Skeletal muscle tissue (tissue), 4 donors: ENCODE measurements around the gene MAP3K9. TPM values are rescaled to one million over a fixed set of nuclear protein-coding genes. Genes with fewer than 3 reads are reported as not detected.
"Not testable (repeated sequence)": the region's sequence is repeated elsewhere in the genome, so short reads cannot be mapped to it uniquely, and the experiment has no call there.

Source experiments
- H3K27ac ChIP-seq: one replicate; pipeline ENCODE4 v1.7.0; 2013; ENCODE audit warnings: mild to moderate bottlenecking, low read depth, low read length, inconsistent platforms
- H3K27me3 ChIP-seq, 3 donors: one replicate each; pipeline ENCODE4 v1.7.0; 2013; ENCODE audit warnings: low read length in 3 of 3; ENCODE audit not compliant: control insufficient read depth in 3 of 3, insufficient read depth in 3 of 3
- H3K36me3 ChIP-seq, 3 donors: one replicate each; pipeline ENCODE4 v1.7.0; 2013; ENCODE audit warnings: low read length in 3 of 3; ENCODE audit not compliant: control insufficient read depth in 3 of 3, insufficient read depth in 3 of 3
- H3K4me1 ChIP-seq, 3 donors: one replicate each; pipeline ENCODE4 v1.7.0; 2013; ENCODE audit warnings: low read length in 3 of 3, mild to moderate bottlenecking in 3 of 3; ENCODE audit not compliant: control insufficient read depth in 3 of 3, insufficient read depth in 3 of 3
- H3K4me3 ChIP-seq, 3 donors: one replicate each; pipeline ENCODE4 v1.7.0; 2013; ENCODE audit warnings: low read length in 3 of 3
- H3K9ac ChIP-seq, 3 donors: one replicate each; pipeline ENCODE4 v1.7.0; 2013; ENCODE audit warnings: low read length in 3 of 3, mild to moderate bottlenecking in 3 of 3, moderate library complexity in 2 of 3, low read depth in 1 of 3
- H3K9me3 ChIP-seq, 3 donors: one replicate each; pipeline ENCODE4 v1.7.0; 2013; ENCODE audit warnings: low read length in 3 of 3; ENCODE audit not compliant: control insufficient read depth in 3 of 3
- total RNA-seq: library from RNA; depleted of rRNA; stranded (reverse); fragments of >200 nt; gene quantifications from one replicate; pipeline ENCODE4 v1.2.3, GENCODE V29; 2014
- donor health status: Osteomylitis.

MAP3K9 gene
- under 0.01 TPM for total RNA-seq

DNA sequence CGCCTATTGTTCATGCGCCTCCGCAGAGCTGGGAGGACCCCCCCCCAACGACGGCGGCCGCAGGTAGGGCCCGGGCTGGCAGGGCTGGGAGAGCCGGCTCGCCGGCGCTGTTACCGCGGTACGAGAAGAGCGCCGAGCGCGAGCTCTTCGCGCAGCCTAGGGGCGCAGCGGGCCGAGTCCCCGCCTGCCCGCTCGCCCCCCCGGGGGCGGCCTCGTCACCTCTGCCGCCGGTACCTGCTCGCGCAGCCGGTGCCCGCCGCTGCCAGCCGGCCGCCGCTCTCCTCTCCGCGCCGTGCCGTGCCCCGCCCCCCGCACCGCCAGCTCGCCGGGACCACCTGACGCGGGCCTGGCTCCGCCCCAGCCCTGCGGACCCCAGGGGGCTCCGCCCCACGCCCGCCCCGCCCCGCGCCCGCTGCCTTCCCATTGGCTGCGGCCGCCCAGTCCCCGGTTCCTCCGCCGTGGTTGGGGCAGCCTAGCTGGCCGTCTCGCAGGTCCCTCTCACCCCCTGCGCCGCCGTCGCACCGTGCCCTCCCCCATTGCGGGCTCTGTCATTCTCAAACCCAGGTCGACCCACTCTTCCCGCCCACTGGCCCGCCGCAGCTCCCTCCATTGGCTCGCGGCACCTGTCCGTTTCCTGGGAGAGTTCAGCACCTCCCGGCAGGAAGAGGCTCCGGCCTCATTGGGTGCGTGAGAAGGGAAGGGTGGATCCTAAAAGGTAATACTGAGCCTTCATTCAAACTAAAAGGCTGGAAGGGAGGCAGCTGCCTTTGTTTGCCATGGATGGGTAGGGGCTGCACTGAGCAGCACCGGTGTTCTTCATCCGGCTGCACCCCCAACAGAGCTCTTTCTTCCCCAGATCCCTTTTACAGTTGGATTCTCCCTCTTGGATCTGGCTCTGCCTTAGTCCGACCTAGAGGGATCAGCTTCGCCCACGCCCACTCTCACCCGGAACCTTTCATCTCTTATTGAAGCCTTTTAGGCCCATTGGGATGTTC is at the start of gene MAP3K9:
MAP3K9 (minus strand) TSS at position 289 of the 995 bp plus-strand sequence. CDS start 342 bp downstream, outside the sequence.
- Histone ChIP-seq H3K4me3 (peak within 1 kb of the TSS; percentile 67 to 76 (median 69)), H3K9me3 (no peaks in the 10 kb centered on the region), H3K9ac (peak within 1 kb of the TSS in 2 of 3 donors; percentile 62 to 74), H3K4me1 (peaks cover 2 to 12% (median 9%) of the 10 kb centered on the region in 3 donors), H3K27ac (peak within 1 kb of the TSS; percentile 19), H3K36me3 (no peaks in the 10 kb centered on the region), H3K27me3 (peaks cover 0 to 3% (median 0%) of the 10 kb centered on the region in 3 donors)

DNA sequence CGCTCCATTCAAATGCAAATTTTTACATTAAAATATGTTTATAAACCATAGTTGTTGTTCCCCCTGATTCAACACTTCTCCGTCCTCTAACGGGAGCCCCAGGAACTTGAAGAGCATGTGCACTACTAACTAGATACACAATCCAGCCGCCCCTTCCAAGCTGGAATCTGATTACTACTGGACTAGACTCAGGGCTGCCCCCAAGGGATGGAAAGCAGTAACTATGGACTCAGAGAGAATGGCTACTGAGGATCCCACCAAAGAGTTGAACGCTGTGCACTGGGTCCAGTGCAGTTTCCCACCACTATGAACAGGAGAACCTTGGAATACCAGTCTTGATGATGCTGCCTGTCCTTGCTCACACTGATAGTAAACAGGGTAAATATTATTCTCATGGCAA is 49.3 kb upstream of the MAP3K9 start:
- H3K4me1 ChIP-seq = no peaks in the 10 kb centered on the region
- no peak overlapping the region for H3K27ac ChIP-seq
- no peaks in the 10 kb centered on the region for H3K36me3 ChIP-seq
- H3K4me3 ChIP-seq = no peak overlapping the region
- no peaks in the 10 kb centered on the region for H3K27me3 ChIP-seq
- no peak overlapping the region for H3K9ac ChIP-seq
- no peaks in the 10 kb centered on the region for H3K9me3 ChIP-seq

DNA sequence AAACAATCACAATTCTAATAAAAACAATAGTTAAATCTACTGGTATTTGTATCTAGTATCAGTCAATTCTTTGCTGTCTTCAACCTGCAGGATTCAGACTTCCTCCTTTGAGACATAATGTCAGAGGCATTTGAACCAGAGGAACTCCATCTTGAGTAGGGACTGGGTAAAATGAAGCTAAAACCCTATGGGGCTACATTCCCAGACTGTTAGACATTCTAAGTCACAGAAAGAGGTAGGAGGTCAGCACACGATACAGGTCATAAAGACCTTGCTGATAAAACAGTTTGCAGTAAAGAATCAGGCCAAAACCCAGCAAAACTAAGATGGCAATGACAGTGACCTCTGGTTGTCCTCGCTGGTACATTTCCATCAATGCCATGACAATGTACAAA is 48.2 kb upstream of the MAP3K9 start:
- H3K27ac ChIP-seq = no peak overlapping the region
- H3K27me3 ChIP-seq = no peaks in the 10 kb centered on the region
- no peak overlapping the region for H3K9ac ChIP-seq
- H3K4me3 ChIP-seq = no peak overlapping the region
- H3K36me3 ChIP-seq = no peaks in the 10 kb centered on the region
- H3K4me1 ChIP-seq = no peaks in the 10 kb centered on the region
- H3K9me3 ChIP-seq = no peaks in the 10 kb centered on the region

DNA sequence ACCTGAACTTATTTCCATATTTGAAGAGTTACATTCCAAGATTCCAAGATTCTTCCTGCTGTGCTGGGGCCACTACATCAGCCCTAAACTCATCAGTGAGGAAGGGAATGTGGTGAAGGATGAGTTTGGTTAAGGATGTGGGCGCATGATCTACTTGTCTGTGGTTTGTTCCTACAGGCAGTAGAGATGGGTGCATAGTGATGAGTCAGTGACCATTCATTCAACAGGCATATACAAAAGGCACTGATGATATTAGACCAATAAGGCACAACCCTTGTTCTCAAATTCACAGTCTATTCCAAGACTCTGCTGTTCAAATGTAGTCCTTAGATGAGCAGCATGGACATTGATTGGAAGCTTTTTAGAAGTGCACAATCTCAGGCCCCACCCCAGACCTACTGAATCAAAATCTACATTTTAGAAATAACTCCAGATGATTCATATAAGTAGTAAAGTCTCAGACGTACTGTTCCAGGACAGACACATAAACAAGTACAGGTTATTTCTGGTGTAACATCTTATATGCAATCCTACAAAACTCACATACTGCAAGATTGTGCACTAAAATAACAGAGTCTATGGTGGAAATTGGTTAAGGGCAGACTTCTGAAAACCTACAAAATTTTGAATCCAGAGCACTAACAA is 47.7 kb upstream of the MAP3K9 start:
- Histone ChIP-seq H3K4me3 (no peak overlapping the region), H3K4me1 (no peaks in the 10 kb centered on the region), H3K27me3 (no peaks in the 10 kb centered on the region), H3K9me3 (no peaks in the 10 kb centered on the region), H3K36me3 (no peaks in the 10 kb centered on the region), H3K27ac (no peak overlapping the region), H3K9ac (no peak overlapping the region)

DNA sequence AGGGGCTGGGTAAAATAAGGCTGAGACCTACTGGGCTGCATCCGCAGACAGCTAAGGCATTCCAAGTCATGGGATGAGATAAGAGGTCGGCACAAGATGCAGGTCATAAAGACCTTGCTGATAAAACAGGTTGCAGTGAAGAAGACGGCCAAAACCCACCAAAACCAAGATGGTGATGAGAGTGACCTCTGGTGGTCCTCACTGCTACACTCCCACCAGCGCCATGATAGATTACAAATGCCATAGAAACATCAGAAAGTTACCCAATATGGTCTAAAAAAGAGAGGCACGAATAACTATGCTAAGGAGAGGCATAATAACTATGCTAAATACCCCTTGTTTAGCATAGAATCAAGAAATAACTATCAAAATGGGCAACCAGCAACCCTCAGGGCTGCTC is 46.2 kb upstream of the MAP3K9 start:
- no peaks in the 10 kb centered on the region for H3K36me3 ChIP-seq
- H3K9ac ChIP-seq = no peak overlapping the region
- H3K4me1 ChIP-seq = no peaks in the 10 kb centered on the region
- H3K27ac ChIP-seq = no peak overlapping the region
- no peaks in the 10 kb centered on the region for H3K27me3 ChIP-seq
- H3K9me3 ChIP-seq = no peaks in the 10 kb centered on the region
- H3K4me3 ChIP-seq = no peak overlapping the region

DNA sequence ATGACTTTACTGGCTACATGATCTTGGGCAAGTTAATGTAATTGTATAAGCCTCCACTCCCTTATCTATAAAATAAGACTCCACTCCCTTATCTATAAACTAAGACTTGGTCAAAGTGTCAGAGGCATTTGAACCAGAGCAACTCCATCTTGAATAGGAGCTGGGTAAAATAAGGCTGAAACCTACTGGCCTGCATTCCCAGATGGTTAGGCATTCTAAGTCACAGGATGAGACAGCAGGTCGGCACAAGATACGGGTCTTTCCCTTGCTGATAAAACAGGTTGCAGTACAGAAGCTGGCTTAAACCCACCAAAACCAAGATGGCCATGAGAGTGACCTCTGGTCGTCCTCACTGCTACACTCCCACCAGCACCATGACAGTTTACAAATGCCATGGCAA is 44.3 kb upstream of the MAP3K9 start:
- not testable (repeated sequence) for H3K4me1 ChIP-seq, H3K9me3 ChIP-seq, H3K27me3 ChIP-seq, H3K27ac ChIP-seq, H3K4me3 ChIP-seq, H3K36me3 ChIP-seq, H3K9ac ChIP-seq

DNA sequence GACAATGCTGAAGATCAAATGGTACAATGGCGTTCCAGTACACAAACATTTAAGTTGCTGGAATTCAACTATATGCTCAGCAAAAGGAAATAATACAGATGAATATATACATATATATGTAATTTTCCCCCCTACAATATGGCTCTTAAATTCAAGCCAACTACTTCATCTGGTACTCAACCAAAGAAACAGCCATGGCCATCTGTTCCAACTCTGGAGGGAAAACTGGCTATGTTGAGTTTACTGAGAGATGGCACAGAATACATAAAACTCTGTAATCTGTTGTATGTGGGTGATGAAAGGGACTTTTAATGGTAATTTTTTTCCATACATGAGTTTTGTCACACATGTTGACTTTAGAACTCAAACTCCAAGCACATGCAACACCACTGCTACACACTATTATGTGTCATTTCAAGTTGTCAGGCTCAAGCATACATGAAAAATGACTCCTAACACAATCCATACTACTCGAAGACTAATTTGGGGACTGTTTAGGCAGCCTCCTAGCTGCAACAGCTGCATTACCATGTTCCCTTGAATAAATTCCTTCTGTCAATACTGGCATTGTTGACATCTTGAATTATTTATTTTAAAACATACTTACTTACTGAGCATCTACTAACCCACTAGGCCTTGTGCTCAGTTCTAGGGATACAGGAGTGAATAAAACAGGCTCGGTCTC is 38.2 kb upstream of the MAP3K9 start:
- Histone ChIP-seq H3K36me3 (no peaks in the 10 kb centered on the region), H3K27me3 (no peaks in the 10 kb centered on the region), H3K9ac (no peak overlapping the region), H3K4me3 (no peak overlapping the region), H3K4me1 (peaks cover 0 to 3% (median under 1%) of the 10 kb centered on the region in 3 donors), H3K27ac (no peak overlapping the region), H3K9me3 (no peaks in the 10 kb centered on the region)

DNA sequence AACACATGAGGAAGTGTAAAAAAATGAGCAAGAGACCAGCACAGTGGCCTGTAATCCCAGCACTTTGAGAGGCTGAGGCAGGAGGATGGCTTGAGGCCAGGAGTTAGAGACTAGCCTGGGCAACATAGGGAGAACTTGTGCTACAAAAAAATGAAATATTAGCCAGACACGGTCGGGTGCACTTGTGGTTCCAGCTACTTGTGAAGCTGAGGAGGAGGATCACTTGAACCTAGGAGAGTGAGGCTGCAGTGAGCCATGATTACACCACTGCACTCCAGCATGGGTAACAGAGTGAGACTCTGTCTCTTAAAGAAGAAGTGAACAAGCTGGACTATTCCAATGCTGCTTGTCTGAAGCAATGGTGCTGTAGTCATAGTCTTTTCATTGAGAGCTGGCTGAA is 36.3 kb upstream of the MAP3K9 start:
- Histone ChIP-seq H3K4me1 (peaks cover 0 to 3% (median 2%) of the 10 kb centered on the region in 3 donors), H3K9ac (no peak overlapping the region), H3K27ac (no peak overlapping the region), H3K36me3 (no peaks in the 10 kb centered on the region), H3K4me3 (no peak overlapping the region), H3K9me3 (no peaks in the 10 kb centered on the region), H3K27me3 (no peaks in the 10 kb centered on the region)

DNA sequence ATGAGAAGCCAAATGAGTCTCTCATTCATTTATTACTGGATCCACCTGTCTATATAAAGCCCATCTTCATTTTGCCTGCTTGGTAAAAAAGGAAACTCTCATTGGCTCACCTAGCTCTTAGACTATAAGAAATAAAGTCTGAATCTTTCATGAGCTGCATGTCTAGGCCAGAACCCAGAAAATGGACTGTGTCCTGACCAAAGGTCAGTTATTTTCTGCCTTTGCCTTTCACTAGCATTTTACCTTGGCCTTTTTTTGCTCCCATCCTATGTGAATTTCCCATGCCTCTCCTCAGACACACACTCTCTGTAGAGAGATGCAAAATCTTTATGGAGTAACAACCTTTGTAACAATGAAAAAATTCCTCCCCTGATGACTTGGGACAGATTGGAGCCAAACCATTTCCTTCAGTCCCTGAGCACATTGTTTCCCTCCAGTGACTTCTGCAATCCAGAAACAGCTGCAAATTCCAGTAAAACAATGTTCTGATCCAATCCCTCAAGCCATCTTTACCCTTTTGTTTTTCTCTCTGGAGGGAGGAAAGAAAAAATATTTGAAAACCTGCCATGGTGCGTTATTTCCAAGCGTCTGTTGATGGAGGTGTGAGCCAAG is 33.6 kb upstream of the MAP3K9 start:
- Histone ChIP-seq H3K4me1 (peaks cover 0 to 3% (median 2%) of the 10 kb centered on the region in 3 donors), H3K9me3 (no peaks in the 10 kb centered on the region), H3K4me3 (no peak overlapping the region), H3K36me3 (no peaks in the 10 kb centered on the region), H3K27ac (no peak overlapping the region), H3K27me3 (no peaks in the 10 kb centered on the region), H3K9ac (no peak overlapping the region)
